Large intestine (tissue), 3 donors: Measurements from ENCODE around the gene CLN5. TPM values are rescaled to one million over a fixed set of nuclear protein-coding genes. Genes with fewer than 3 reads are reported as not detected.

Experiments
- DNase-seq, 2 donors: peaks; one replicate each; pipeline versions ENCODE4 v3.0.0 to v3.0.0-alpha.2; 2013
- H3K27ac ChIP-seq: one replicate; pipeline ENCODE4 v1.5.1; 2013; ENCODE audit warnings: low read length
- H3K27me3 ChIP-seq: 2 replicates; pipeline ENCODE4 v1.6.1; 2013; ENCODE audit warnings: low read length; ENCODE audit not compliant: control insufficient read depth, insufficient read depth
- H3K36me3 ChIP-seq: 2 replicates; pipeline ENCODE4 v1.6.1; 2013; ENCODE audit warnings: low read length; ENCODE audit not compliant: control insufficient read depth, insufficient read depth
- H3K4me1 ChIP-seq: one replicate; pipeline ENCODE4 v1.6.1; 2013; ENCODE audit warnings: low read length; ENCODE audit not compliant: control insufficient read depth, insufficient read depth
- H3K4me3 ChIP-seq: one replicate; pipeline ENCODE4 v1.5.1; 2013; ENCODE audit warnings: low read length
- H3K9me3 ChIP-seq: one replicate; pipeline ENCODE4 v1.6.1; 2013; ENCODE audit warnings: mild to moderate bottlenecking, low read depth, low read length, moderate library complexity; ENCODE audit not compliant: control insufficient read depth
- WGBS: methylation state at CpG from one replicate; pipeline ENCODE4 v1.1.5; 2013; ENCODE audit warnings: low lambda C conversion rate; ENCODE audit not compliant: insufficient coverage; 5-methylcytosine and 5-hydroxymethylcytosine counted together
- polyA plus RNA-seq: library from polyadenylated mRNA; unstranded; fragments of 120-200 nt; gene quantifications from one replicate; pipeline ENCODE4 v1.2.1, GENCODE V29; 2013

The CLN5 gene
- polyA plus RNA-seq, 1 donor: 37.7 TPM

DNA sequence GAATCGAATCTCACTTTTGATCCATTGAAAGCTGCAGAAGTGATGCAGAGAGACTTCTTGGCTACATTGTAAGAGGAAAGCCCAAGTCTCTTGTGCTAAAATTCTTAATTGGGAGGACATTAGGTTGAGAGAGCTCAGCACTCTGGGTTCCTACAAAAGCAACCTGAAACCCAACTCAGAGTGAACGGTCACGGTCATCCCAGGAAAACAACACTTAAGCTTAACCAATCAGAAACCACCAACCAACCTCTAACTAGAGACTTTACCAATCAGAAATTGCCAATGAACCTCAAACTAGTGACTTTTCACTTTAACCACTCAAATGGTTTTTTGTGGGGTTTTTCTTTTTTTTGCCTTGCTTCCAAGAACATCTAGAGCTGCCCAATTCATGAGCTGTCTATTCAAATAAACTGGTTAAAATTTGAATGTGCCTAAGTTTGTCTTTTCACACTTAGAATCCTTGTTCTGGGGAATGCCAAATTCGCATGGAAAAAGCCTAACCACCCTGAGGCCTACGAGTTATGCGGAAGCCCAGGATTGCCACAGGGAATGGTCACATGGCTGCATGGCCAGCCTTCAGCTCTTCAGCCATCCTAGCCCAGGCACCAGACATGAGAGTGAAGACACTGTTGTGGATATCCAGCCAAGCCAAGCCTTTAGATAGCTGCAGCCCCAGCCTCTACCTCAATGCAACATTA is 17.8 kb upstream of the CLN5 start:
- WGBS: 100% methylated on average over 2 of the region's 6 CpGs
- no peak overlapping the region for H3K27ac ChIP-seq
- no peak for DNase-seq
- H3K27me3 ChIP-seq: no peaks in the 10 kb centered on the region
- peaks cover 6% of the 10 kb centered on the region for H3K4me1 ChIP-seq
- H3K9me3 ChIP-seq: no peaks in the 10 kb centered on the region
- no peak overlapping the region for H3K4me3 ChIP-seq
- no peaks in the 10 kb centered on the region for H3K36me3 ChIP-seq

GRCh38 chr13:76974618-76974975 is 17.3 kb upstream of the CLN5 start:
- no peaks in the 10 kb centered on the region for H3K36me3 ChIP-seq
- no peak overlapping the region for H3K4me3 ChIP-seq
- no peaks in the 10 kb centered on the region for H3K27me3 ChIP-seq
- no peak overlapping the region for H3K27ac ChIP-seq
- no peaks in the 10 kb centered on the region for H3K9me3 ChIP-seq
- peaks cover 1% of the 10 kb centered on the region for H3K4me1 ChIP-seq
- DNase-seq: no peak
- 60% methylated on average over 1 of the region's 3 CpGs for WGBS

DNA sequence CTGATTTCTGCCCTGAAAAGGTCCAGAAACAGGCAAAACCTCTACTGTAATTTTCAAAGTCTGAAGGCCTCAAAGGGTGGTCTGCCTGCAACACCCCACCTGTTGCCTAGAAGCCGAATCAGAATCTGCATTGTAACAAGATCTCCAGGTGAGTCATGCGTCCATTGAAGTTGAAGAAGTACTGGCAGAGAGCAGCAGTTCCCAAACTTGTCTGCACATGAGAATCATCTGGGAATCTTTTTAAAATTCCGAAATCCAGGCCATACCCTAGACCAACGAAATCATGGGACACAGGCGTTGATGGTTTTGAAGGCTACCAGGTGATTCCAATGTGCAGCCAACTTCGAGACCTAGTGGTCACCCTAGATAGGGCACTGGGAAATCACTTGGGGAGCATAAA is 16.0 kb upstream of the CLN5 start:
- peaks cover 3% of the 10 kb centered on the region for H3K27me3 ChIP-seq
- no peaks in the 10 kb centered on the region for H3K9me3 ChIP-seq
- H3K27ac ChIP-seq: no peak overlapping the region
- no peak overlapping the region for H3K4me3 ChIP-seq
- no peaks in the 10 kb centered on the region for H3K36me3 ChIP-seq
- no CpG with 5 or more reads among the region's 6 CpGs for WGBS
- H3K4me1 ChIP-seq: no peaks in the 10 kb centered on the region
- no peak for DNase-seq

DNA sequence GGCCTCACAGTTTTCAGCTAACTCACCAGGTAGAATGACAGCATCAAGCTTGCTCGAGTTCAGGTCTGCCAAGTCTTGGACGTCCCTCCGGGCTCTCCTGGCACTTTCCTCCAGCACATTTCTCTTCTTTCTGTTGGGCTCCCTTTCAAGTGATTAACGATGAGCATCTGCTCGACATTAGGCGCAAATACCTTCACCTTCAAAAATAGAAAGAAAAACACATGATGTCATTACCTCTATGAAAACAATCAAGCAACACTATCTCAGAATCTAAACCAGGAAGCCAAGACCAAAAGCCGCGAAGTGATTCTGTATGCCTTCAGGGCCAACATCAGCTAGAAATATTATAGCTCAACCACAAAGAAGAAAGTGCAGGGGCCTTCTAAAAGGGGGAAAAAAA is 15.4 kb upstream of the CLN5 start:
- Histone ChIP-seq H3K9me3 (no peaks in the 10 kb centered on the region), H3K4me1 (no peaks in the 10 kb centered on the region), H3K4me3 (no peak overlapping the region), H3K27ac (no peak overlapping the region), H3K36me3 (no peaks in the 10 kb centered on the region), H3K27me3 (peaks cover 8% of the 10 kb centered on the region)
- no peak for DNase-seq
- WGBS: 100% methylated on average over 5 of the region's 8 CpGs

DNA sequence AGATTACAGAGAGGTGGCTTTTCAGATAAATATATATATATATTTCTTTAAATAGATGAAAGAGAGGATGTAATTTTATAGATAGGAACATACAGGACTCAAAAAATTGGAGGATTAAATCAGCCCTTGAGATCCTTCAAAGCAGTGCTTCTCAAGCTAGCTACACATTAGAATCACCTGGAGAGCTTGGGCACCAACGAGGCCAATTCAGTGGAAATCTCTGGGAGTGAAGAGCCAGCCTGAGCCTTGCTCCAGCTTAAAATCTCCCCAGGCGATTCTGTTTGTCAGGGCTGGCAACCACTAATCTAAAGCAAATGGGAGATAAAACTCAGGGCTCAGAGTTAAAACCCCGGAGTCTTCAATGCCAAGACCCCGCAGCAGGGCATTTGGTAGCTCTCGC is 15.0 kb upstream of the CLN5 start:
- Histone ChIP-seq H3K4me3 (no peak overlapping the region), H3K4me1 (no peaks in the 10 kb centered on the region), H3K27me3 (peaks cover 8% of the 10 kb centered on the region), H3K9me3 (no peaks in the 10 kb centered on the region), H3K36me3 (no peaks in the 10 kb centered on the region), H3K27ac (no peak overlapping the region)
- WGBS: no CpG with 5 or more reads among the region's 5 CpGs
- DNase-seq: no peak

- peak overlapping the region; percentile 13 for H3K4me3 ChIP-seq
Measured at GRCh38 chr13:76980075-76980718, 11.7 kb upstream of the CLN5 start.

GRCh38 chr13:76982061-76982460 is 9.8 kb upstream of the CLN5 start:
- H3K4me1 ChIP-seq: no peaks in the 10 kb centered on the region
- no peak overlapping the region for H3K27ac ChIP-seq
- H3K27me3 ChIP-seq: peaks cover 8% of the 10 kb centered on the region
- no peak for DNase-seq
- H3K36me3 ChIP-seq: no peaks in the 10 kb centered on the region
- 33% methylated on average over 3 of the region's 6 CpGs for WGBS
- no peaks in the 10 kb centered on the region for H3K9me3 ChIP-seq
- H3K4me3 ChIP-seq: no peak overlapping the region

More at GRCh38 chr13:76980075-76980718, 11.7 kb upstream of the CLN5 start:
- 41% methylated on average over 5 of the region's 34 CpGs for WGBS
- Histone ChIP-seq H3K9me3 (no peaks in the 10 kb centered on the region), H3K36me3 (no peaks in the 10 kb centered on the region), H3K27me3 (peaks cover 8% of the 10 kb centered on the region), H3K4me1 (no peaks in the 10 kb centered on the region), H3K27ac (no peak overlapping the region)
- peak; percentile 49 to 54 for DNase-seq

DNA sequence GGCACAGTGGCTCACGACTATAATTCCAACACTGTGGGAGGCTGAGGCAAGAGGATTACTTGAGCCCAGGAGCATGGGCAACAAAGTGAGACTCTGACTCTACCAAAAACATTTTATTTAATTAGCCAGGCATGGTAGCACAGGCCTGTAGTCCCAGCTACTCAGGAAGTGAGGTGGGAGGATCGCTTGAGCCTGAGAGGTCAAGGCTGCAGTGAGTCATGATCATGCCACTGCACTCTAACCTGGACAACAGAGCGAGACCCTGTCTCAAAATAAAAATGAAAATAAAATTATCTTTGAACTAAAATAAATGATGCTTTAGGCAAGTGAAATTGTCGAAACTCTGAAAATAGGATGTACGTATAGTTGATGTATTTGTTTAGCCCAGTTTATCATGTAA is 8.2 kb upstream of the CLN5 start:
- 93% methylated on average over 3 of the region's 5 CpGs for WGBS
- H3K27ac ChIP-seq: no peak overlapping the region
- peaks cover 8% of the 10 kb centered on the region for H3K27me3 ChIP-seq
- no peaks in the 10 kb centered on the region for H3K9me3 ChIP-seq
- no peak overlapping the region for H3K4me3 ChIP-seq
- no peaks in the 10 kb centered on the region for H3K4me1 ChIP-seq
- H3K36me3 ChIP-seq: no peaks in the 10 kb centered on the region
- DNase-seq: no peak

DNA sequence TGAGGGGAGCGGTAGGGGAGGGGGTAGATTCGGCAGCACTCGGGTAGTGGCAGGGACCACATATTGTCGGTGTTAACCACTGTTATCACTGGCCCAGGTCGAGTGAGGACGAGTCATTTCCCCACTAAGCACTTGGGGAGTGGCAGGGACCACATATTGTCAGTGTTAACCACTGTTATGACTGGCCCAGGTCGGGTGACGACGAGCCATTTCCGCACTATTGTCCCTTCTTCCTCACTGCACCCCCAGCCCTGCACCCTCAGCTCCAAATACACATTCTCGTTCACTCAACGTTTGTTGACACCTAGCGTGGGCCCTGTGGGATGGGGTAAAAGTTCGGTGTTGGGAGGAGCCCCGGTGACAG is 467 bp upstream of the CLN5 start:
- no CpG with 5 or more reads among the region's 15 CpGs for WGBS
- Histone ChIP-seq H3K4me1 (peaks cover 5% of the 10 kb centered on the region), H3K27ac (peak overlapping the region; percentile 79), H3K36me3 (peaks cover 3% of the 10 kb centered on the region), H3K27me3 (no peaks in the 10 kb centered on the region), H3K9me3 (no peaks in the 10 kb centered on the region), H3K4me3 (peak overlapping the region; percentile 73)
- no peak for DNase-seq

DNA sequence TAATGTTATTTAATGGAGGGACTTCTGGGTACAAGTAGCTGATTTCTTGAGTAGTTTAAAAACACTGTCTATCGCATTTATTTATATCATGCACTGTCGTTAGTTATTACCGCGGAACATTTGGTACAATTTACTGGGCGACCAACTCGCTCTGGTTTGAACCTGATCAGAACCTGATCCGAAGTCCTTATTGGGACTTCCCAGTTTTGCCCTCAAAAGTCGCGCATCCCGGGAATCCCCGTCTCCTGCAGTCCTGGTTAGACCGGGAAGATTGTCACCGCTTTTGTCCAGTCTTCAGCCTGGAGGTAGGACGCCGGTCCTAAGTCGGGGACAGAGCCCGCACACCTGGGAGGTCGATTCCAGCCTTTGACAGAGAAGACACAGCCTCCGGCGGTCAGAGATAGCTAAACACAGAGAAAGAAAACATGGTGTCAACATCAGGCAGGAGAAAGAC is 694 bp downstream of the CLN5 start:
- Histone ChIP-seq H3K9me3 (no peaks in the 10 kb centered on the region), H3K4me3 (peak overlapping the region; percentile 73), H3K4me1 (peaks cover 5% of the 10 kb centered on the region), H3K27me3 (no peaks in the 10 kb centered on the region), H3K36me3 (peaks cover 4% of the 10 kb centered on the region), H3K27ac (peak overlapping the region; percentile 79)
- peak; percentile 44 to 70 for DNase-seq
- 0% methylated on average over 2 of the region's 20 CpGs for WGBS

DNA sequence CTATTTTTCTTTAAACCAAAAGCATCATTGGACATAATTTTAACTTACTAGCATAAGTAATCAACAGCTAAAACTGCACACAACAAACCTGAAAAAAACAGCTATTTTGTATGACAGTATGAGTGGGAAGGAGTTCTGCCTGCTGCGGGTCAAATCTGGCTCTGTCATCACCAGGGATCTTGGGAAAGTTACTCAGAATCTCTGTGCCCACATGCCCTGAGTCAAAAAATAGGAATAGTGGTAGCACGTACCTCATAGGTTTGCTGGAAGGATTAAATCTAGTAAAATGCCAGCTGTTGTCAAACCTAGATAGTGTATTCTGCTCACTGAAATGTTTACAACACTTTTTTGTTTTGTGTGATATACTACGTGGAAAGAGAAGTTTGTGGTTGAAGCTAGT is 1.1 kb downstream of the CLN5 start:
- peaks cover 6% of the 10 kb centered on the region for H3K36me3 ChIP-seq
- H3K9me3 ChIP-seq: no peaks in the 10 kb centered on the region
- H3K4me3 ChIP-seq: peak overlapping the region; percentile 73
- peak overlapping the region; percentile 79 for H3K27ac ChIP-seq
- H3K4me1 ChIP-seq: peaks cover 5% of the 10 kb centered on the region
- no peaks in the 10 kb centered on the region for H3K27me3 ChIP-seq
- DNase-seq: no peak
- WGBS: 89% methylated on average over 1 of the region's 3 CpGs
